Transverse colon (tissue), 4 donors: ENCODE measurements around the gene NPTXR. TPM values are rescaled to one million over a fixed set of nuclear protein-coding genes. Genes with fewer than 3 reads are reported as not detected.

Source experiments
- DNase-seq: peaks from one replicate; pipeline ENCODE4 v3.0.0-alpha.2; 2019
- H3K27ac ChIP-seq, 4 donors: fragments of 200-600 bp; sonication (generic); 2 replicates each; pipeline ENCODE4 v1.5.1; 2016 to 2018; ENCODE audit warnings: inconsistent platforms in 4 of 4
- H3K27me3 ChIP-seq: fragments of 200-600 bp; sonication (generic); 2 replicates; pipeline ENCODE4 v1.5.1; 2017; ENCODE audit warnings: inconsistent platforms
- H3K36me3 ChIP-seq, 4 donors: fragments of 200-600 bp; sonication (generic); 2 replicates each; pipeline ENCODE4 v1.5.1; 2017 to 2019; ENCODE audit warnings: inconsistent platforms in 4 of 4
- H3K4me1 ChIP-seq, 4 donors: fragments of 200-600 bp; sonication (generic); 2 replicates each; pipeline ENCODE4 v1.5.1; 2017 to 2020; ENCODE audit warnings: inconsistent platforms in 4 of 4
- H3K4me3 ChIP-seq, 4 donors: fragments of 200-600 bp; sonication (generic); 1 replicate in 1 of 4; 2 replicates in 3 of 4; pipeline versions ENCODE4 v1.5.1 to v1.6.1; 2017 to 2019; ENCODE audit warnings: inconsistent platforms in 4 of 4
- H3K9me3 ChIP-seq, 2 donors: fragments of 200-600 bp; sonication (generic); 2 replicates each; pipeline ENCODE4 v1.5.1; 2017 to 2019; ENCODE audit warnings: inconsistent platforms in 2 of 2
- EP300 ChIP-seq: sonication (generic); formaldehyde crosslinking; IDR thresholded peaks from one replicate; pipeline ENCODE4 v1.6.1; 2017; ENCODE audit warnings: antibody characterized with exemption, low read depth
- POLR2A ChIP-seq: fragments of 450-650 bp; IDR thresholded peaks from one replicate; pipeline ENCODE4 v1.6.1; 2016; ENCODE audit warnings: antibody characterized with exemption, mild to moderate bottlenecking, moderate library complexity
- POLR2AphosphoS5 ChIP-seq, 3 donors: sonication (generic); formaldehyde crosslinking; IDR thresholded peaks; one replicate each; pipeline ENCODE4 v1.6.1; 2016; ENCODE audit warnings: antibody characterized with exemption in 3 of 3
- WGBS, 2 donors: methylation state at CpG; one replicate each; pipeline ENCODE4 v1.1.5; 2018; ENCODE audit warnings: low coverage in 1 of 2; 5-methylcytosine and 5-hydroxymethylcytosine counted together
- in situ Hi-C, 4 donors: fragments of 200-750 bp; cut with MboI; loops; one replicate each; pipeline versions ENCODE4 v1.15.0 to v1.15.1; 2017; ENCODE audit warnings: low sequenced_read_pairs in 3 of 4, low pct_ligation_motif_present in 1 of 4, low pct_unique_long_range_greater_than_20kb in 1 of 4
- intact Hi-C: fragments of 100-400 bp; cut with DNase I; formaldehyde crosslinking; loops from one replicate; pipeline ENCODE4 v1.15.1; 2023; ENCODE audit warnings: low total_unique reads
- total RNA-seq, 4 donors: library from RNA; depleted of rRNA; stranded (reverse); fragments of >200 nt; gene quantifications; one replicate each; pipeline ENCODE4 v1.1.0, GENCODE V29; 2016
- TF ChIP-seq, protein P1 (sequence below), 5 experiments: fragments of 200-600 bp in 3 of 5; fragments of 450-650 bp in 2 of 5; sonication (generic) in 3 of 5; IDR thresholded peaks; 1 replicate in 2 of 5; 2 replicates in 3 of 5; pipeline ENCODE4 v1.5.1; 2016 to 2017; ENCODE audit warnings: antibody characterized with exemption in 5 of 5, inconsistent platforms in 3 of 5, mild to moderate bottlenecking in 2 of 5, moderate library complexity in 1 of 5

NPTXR gene
- total RNA-seq, 4 donors from 2014 or later: 0.75 to 27.9 (median 1.8) TPM

DNA sequence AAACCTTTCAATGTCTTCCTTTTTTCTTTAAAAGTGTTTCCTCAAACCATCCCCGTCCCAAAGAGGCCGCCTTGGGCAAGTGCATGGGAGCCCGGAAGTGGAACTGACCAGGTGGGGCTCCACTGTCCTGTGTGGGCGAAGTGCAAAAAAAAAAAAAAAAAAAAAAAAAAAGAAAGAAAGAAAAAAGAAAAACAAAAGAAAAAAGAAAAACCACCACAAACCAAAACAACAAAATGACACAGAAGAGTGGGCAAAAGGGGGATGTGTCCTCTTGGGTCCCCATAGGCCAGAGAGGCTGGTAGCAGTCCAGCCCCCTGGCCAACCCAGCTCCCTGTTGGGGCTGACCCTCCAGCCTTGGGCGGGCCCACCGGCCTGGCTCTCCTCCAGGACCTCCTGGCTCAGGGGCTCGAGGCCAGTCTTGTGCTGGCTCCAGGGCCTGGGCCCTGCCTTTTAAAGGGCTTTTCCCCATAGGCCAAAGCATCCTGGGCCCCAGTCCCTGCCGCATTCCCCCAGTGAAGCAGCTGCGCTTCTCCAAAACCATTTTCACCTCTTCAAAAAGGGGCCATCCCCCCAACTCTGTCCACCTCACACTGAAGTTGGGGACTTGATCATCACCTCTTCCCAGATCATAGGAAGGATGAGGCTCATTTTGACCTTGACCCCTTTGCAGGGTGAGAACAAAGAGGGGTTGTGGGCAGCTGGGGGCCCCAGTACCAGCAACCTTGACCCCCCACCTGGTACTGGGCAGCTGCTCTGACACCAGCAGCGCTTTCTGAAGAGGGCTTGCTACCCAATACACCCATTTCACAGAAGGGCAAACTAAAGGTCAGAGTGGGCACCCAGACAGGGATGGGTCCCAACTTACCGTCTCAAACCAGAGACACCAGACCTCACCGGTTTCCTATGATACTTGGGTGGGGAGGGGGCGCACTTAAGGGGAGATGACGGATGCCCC, 18.8 kb upstream of the NPTXR start:
- WGBS, 2 donors: 68 to 73% methylated on average over 9 to 14 of the region's 14 CpGs
- Histone ChIP-seq H3K36me3 (no peaks in the 10 kb centered on the region), H3K9me3 (no peaks in the 10 kb centered on the region), H3K27ac (peak overlapping the region in 1 of 4 donors; percentile 58), H3K27me3 (no peaks in the 10 kb centered on the region), H3K4me3 (no peak overlapping the region), H3K4me1 (peaks cover 18 to 34% (median 28%) of the 10 kb centered on the region in 4 donors)
- in situ Hi-C loops (loop anchor here in 2 of 4 donors (10.0 to 25.0 kb wide), 2 partner anchors 250 to 252 kb away; no protein-coding TSS in a partner anchor), intact Hi-C loops (loop anchor here (10.0 kb wide), 2 partner anchors 98 to 272 kb away; no protein-coding TSS in a partner anchor)
- peak; percentile 33 for DNase-seq
- TF ChIP-seq EP300: no peak
- no peak for TF ChIP-seq POLR2A
- TF ChIP-seq, protein P1, sequence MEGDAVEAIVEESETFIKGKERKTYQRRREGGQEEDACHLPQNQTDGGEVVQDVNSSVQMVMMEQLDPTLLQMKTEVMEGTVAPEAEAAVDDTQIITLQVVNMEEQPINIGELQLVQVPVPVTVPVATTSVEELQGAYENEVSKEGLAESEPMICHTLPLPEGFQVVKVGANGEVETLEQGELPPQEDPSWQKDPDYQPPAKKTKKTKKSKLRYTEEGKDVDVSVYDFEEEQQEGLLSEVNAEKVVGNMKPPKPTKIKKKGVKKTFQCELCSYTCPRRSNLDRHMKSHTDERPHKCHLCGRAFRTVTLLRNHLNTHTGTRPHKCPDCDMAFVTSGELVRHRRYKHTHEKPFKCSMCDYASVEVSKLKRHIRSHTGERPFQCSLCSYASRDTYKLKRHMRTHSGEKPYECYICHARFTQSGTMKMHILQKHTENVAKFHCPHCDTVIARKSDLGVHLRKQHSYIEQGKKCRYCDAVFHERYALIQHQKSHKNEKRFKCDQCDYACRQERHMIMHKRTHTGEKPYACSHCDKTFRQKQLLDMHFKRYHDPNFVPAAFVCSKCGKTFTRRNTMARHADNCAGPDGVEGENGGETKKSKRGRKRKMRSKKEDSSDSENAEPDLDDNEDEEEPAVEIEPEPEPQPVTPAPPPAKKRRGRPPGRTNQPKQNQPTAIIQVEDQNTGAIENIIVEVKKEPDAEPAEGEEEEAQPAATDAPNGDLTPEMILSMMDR (IDR thresholded peaks at IDR 0.05): no peak
- no peak for TF ChIP-seq POLR2AphosphoS5 (IDR thresholded peaks at IDR 0.05)

DNA sequence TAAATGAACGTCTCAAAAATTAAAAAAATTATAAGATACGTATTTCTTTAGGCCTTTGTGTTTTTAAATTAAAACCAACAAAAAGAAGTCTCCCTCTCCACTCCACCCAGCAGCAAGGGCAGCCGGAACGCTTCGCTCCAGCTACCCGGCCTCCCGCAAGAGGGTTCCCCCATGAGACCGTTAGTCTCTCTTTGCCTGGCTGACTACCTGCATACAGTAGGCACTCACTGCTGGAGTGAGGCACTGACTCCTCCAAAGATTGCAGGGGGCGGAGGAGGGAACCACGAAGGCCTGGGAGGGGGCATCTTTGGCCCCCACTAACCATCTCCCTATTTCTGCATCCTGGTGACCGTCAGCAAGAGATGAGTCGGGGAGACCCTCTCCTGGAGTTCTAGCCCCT, 18.1 kb upstream of the NPTXR start:
- H3K36me3 ChIP-seq: no peaks in the 10 kb centered on the region
- no peaks in the 10 kb centered on the region for H3K9me3 ChIP-seq
- in situ Hi-C loops: loop anchor here in 2 of 4 donors (10.0 to 25.0 kb wide), 2 partner anchors 250 to 253 kb away; no protein-coding TSS in a partner anchor
- no peak overlapping the region for H3K4me3 ChIP-seq
- peaks cover 18 to 34% (median 28%) of the 10 kb centered on the region in 4 donors for H3K4me1 ChIP-seq
- 52 to 55% methylated on average over 11 to 12 of the region's 12 CpGs for WGBS, 2 donors
- no peak for DNase-seq
- H3K27ac ChIP-seq: no peak overlapping the region
- TF ChIP-seq POLR2AphosphoS5 (IDR thresholded peaks at IDR 0.05) (no peak), POLR2A (no peak)
- TF ChIP-seq, protein P1 (IDR thresholded peaks at IDR 0.05): no peak
- no peaks in the 10 kb centered on the region for H3K27me3 ChIP-seq
- intact Hi-C loops: loop anchor here (10.0 kb wide), 2 partner anchors 97 to 273 kb away; no protein-coding TSS in a partner anchor

DNA sequence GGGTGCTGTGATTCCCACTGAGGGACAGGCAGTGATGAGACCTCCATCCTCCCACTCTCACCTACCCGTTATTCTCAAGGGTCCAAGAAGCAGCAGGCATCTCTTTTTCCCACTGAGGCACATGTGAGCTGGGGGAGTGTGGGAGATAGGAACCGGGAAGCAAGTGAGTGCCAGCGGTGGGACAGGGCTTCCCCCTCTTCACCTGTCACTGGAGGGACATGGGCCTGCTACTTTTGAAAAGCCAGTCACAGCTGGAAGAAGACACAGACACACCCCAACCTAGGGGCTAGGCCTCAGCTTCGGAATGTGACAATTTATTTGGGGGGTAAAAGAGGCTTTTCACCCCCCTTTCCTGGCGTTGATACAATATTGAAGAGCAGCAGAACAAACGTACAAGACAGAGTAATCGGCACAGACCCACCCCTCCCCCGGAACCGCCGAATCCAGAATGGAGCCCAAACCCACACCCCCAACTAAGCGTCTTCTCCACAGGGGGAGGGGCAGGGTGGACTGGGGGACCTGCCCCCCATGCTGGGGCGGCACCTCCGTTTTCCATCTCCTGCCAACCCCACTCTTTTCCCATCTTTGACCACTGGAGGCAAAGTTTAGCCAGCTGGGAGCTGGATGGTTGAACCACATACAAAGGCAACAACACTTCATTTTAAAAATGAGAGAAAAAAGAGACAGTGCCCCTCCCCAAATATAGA, 17.5 kb upstream of the NPTXR start:
- TF ChIP-seq POLR2AphosphoS5 (IDR thresholded peaks at IDR 0.05): no peak
- no peak for TF ChIP-seq POLR2A
- TF ChIP-seq, protein P1 (IDR thresholded peaks at IDR 0.05): no peak
- no peak for TF ChIP-seq EP300
- no peaks in the 10 kb centered on the region for H3K36me3 ChIP-seq
- H3K4me1 ChIP-seq: peaks cover 18 to 32% (median 28%) of the 10 kb centered on the region in 4 donors
- in situ Hi-C loops: loop anchor here in 2 of 4 donors (10.0 to 25.0 kb wide), 2 partner anchors 251 to 253 kb away; no protein-coding TSS in a partner anchor
- DNase-seq: no peak
- H3K4me3 ChIP-seq: no peak overlapping the region
- no peak overlapping the region for H3K27ac ChIP-seq
- WGBS, 2 donors: 49% methylated on average over 13 of the region's 13 CpGs; no CpG with 5 or more reads in 1 of the 2 donors
- H3K27me3 ChIP-seq: no peaks in the 10 kb centered on the region
- intact Hi-C loops: loop anchor here (10.0 kb wide), 2 partner anchors 97 to 273 kb away; no protein-coding TSS in a partner anchor
- no peaks in the 10 kb centered on the region for H3K9me3 ChIP-seq
